ENCODE data around the gene CPLX3.

The CPLX3 gene

DNA sequence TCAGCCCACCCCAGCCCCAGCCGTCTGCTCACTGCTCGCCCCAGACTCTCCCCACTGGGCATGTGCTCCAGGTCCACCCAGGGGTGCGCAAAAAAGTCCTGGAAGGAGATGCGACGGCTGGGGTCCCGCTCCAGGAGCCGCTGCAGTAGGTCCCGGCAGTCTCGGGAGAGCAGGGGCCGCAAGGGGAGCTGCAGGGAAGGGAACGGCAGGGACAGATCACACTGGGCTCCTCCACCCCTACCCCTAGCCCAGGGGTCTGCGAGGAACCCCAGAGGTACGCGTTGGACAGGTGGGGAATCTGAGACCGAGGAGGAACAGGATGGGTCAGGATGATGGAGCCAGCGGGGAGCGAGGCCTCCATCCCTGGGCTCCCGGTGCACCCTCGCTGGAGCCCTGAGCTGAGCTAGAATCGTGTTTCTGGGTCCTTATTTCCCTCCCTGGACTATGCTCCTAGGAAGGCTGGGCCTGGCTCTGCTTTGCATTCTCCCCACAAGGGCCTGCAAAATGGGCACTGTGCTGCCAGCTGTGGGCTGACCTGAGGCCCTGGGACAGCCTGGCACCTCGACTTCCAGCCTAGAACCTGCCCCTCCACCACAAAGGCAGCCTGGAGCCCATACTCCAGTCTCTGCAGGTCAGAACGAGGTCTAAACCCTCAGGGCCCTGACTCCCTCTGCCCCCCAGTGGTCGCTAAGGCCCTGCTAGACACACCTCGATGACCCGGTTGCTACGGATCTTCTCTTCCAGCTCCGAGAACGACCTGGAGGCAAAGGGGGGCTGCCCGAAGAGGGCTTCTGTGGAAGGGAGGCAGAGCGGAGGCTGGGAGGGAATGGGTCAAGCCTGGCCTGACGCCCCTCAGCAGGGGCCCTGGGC lies 13.3 kb downstream of the CPLX3 start:
- no peak for DNase-seq (ENCODE audit: low read depth)
- no peak overlapping the region for H3K4me3 ChIP-seq (ENCODE audit: low read depth, low read length)

DNA sequence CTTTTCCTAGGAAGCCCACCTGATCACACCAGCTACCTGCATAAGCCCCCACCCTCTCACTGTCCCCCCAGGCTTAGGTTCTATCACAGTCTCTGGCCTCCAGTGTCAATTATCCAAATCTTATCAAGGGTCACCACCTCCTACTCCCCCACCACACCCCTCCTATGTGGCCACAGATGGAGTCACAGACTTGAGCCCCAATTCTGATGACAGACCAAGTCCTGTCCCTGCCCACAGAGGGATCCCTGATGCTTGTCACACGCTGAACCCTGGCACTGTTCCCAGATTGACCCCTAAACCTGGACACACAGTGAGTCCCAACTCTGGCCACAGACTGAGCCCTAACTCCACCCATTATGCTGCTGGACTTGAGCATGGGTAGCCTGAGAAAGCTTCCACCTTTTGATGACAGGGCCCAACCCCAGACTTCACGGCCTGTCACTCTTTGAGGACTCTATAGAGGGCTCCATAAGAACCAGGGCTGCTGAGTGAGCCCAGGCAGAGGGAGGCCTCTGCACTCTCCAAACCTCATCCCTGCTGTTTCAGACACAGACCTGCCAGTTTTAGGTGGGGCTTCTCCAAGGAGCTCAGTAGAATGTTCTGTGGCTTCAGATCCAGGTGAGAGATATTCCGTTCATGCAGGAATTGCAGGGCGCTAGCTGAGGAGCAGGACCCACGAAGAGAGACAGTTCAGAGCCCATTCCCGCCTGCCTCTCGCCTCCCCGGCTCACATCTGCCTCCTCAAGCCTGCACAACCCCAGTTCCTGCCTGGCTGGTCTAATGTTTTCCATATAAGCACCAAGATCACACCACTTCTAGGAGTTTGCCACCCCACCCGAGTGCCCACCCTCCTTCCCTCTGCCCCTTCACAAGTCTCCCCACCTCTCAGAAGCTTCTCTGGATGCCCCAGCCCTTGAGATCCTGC lies 14.7 kb downstream of the CPLX3 start:
- H3K4me3 ChIP-seq (ENCODE audit: low read depth, low read length): no peak overlapping the region
- no peak for DNase-seq (ENCODE audit: low read depth)

DNA sequence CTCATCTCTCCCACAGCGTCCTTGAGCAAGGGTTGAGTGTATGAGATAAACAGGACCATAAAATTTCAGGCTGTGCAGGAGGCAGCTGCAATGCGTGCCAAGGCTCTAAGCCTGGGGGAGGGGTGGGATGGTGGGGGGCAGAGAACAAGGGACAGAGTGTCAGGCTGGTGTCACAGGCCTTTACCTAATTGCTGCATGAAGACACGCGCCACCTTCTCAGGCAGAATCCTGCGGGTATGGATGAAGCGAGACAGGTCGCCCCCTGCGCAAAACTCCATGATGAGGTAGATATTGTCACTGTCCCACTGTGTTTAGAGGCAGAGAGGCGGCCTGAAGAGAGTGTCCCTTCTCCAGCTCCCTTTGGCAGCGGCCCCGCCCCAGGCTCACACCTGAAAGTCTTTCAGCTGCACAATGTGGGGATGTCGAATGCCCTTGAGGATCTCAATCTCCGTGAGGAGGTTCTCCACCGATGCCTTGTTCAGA lies 15.5 kb downstream of the CPLX3 start:
- H3K4me3 ChIP-seq (ENCODE audit: low read depth, low read length): peak overlapping the region; percentile 75
- DNase-seq (ENCODE audit: low read depth): no peak

DNA sequence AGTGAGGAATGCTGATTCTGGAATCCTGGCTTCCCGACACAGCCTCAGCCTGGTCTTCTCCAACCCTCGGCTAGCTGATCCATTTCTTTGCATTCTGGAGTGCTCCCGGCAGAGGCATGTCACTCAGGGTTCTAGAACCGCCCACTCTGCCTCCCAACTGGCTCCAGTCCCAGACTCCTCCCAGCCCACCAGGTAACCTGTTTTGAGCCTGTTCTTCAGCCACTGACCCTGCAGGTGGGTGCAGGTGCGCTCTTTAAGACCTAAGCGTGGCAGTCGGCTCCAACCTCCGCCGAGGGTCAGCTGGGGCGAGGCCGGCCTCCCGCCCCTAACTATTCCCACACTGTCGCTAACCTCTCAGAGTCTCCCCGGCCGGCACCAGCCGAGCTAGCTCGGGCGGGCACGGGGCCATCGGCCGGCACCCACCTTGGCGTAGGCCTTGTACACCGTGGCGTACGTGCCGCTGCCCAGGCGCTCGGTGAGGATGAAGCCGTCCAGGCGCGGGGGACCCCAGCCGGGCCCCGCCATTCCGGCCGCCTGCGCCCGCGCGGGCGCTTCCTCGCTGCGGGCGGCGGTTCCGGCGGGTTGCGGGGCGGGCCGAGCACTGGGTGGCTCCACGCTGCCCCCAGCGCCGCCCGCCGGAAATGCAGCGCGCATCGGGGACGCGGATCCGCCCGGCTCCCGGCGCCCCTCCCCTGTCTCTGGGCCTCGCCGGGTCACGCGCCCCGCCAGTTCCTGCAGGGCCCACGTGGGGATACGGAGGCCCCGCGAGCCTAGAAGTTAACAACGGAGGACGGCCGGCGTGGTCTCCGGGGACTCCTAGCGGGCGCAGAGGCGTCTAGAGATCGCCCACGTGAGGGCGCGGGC lies 16.4 kb downstream of the CPLX3 start, which contains the start of gene ULK3:
Gene ULK3 (minus strand): TSS at position 576 of the 864 bp plus-strand sequence. CDS start 51 bp downstream, at position 525.
- H3K4me3 ChIP-seq (ENCODE audit: low read depth, low read length): peak within 1 kb of the TSS; percentile 75
- DNase-seq (ENCODE audit: low read depth): peak; percentile 43

DNA sequence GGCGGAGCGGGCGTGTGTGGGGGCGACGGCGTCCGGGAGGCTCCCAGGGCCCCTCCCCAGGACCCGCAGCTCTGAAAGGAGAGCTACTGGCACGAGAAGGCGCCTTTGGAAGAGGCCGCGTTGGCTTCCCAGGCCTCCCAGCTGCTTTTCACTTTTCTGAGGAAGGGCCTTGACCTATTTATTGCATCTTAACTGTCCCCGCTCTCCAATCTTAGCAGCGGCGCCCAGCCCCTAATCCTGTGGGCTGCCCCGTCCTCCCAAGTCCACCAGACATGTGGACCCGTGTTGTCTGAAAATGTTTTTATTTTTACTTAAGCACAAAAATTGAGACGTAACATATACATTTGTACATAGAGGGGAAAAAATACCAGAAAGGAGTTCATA lies 17.0 kb downstream of the CPLX3 start:
- peak overlapping the region; percentile 75 for H3K4me3 ChIP-seq (ENCODE audit: low read depth, low read length)
- DNase-seq (ENCODE audit: low read depth): no peak

DNA sequence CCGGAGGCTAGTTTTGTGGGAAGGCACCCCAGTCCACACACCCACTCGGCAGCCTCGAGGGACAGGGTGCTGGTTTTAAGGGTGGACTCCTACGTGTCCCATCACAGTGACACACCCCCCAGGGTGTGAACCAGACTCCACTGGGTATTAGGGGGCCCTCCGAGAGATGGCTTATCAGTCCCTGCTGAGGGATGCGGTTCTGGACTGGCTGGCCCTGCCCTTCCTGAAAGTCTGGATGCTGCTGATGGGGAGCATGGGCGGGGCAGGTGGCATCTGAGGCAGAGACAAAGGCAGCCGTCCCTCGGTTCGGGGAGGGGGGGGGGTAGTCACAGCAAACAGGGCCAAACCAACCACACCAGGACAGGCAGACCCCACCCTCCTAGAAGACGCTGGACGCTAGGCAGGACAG lies 17.5 kb downstream of the CPLX3 start:
- DNase-seq (ENCODE audit: low read depth): no peak
- H3K4me3 ChIP-seq (ENCODE audit: low read depth, low read length): peak overlapping the region; percentile 75

DNA sequence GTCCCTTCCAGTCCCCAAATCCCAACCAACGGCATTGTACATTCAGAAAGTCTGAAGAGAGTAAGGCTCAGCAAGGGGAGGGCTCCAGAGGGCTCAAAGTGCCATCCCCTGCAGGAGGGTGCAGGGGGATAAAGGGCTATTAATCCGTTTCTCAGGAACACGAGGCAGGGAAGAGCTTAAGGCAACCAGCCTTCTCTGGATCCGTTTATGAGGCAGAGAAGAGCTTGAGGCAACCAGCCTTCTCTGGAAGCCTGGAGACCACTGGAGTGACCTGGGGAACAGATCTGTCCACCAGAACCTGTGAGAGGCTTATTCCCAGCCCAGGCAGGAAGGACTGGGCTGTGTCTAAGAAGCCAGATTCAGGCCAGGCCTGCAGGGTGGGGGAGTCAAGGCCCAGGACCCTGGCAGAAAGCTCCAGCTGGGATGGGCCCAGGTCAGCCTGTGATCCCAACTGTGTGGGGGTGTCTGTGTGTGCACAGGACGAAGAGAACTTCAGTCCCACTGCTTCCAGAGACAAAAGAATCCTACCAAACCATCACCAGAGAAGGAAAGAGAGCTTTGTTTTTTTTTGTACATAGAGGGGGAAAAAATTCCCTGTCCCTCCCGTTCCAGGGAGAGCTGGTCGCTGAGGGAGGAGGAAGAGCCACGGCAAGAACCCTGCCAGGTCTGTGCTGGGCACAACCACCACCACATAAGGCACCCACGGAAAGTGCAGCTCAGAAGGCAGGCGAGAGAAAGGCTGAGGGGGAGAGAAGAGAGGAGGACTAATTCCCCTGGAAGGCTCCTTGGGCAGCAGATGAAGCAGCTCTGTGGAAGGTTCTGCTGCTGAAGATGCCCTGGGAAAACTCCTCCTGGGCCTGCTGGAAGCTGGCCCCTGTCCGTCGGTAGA lies 18.1 kb downstream of the CPLX3 start:
- DNase-seq (ENCODE audit: low read depth): no peak

DNA sequence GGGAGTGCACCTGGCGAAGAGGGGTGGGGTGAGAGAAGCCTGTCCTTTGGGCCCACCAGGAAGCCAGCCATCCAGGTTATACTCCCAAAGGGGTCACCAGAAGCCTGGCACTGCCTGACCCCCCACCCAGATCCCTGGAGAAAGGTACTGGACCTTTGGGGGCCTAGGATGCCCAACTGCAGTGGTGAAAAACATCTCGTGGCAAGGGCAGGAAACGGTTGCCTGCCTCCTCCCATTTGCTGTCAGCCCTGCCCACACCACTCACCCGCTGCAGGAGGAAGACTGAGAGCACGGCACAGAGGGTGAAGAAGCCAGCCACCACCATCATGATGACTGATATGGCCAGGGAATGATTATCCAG lies 18.8 kb downstream of the CPLX3 start:
- no peak overlapping the region for H3K4me3 ChIP-seq (ENCODE audit: low read depth, low read length)
- DNase-seq (ENCODE audit: low read depth): no peak

More for the DNA sequence above, 18.1 kb downstream of the CPLX3 start:
- H3K4me3 ChIP-seq (ENCODE audit: low read depth, low read length): no peak overlapping the region

DNA sequence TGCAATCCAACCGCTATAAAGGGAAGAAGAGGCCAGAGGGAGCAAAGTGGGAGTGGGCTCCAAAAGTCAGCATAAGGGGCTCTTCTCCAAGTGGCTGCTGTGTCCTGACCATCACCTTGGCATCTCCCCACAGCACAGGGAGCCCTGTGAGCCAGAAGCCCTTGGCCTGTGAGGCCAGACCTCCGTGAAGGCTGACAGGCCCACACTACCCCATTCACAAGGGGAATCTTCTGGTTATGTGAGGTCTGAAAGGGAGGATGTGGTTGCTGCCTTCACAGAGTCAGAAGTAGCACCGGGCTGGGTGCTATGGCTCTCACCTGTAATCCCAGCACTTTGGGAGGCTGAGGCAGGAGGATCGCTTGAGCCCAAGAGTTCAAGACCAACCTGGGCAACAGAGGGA lies 19.2 kb downstream of the CPLX3 start:
- no peak overlapping the region for H3K4me3 ChIP-seq (ENCODE audit: low read depth, low read length)
- DNase-seq (ENCODE audit: low read depth): no peak

DNA sequence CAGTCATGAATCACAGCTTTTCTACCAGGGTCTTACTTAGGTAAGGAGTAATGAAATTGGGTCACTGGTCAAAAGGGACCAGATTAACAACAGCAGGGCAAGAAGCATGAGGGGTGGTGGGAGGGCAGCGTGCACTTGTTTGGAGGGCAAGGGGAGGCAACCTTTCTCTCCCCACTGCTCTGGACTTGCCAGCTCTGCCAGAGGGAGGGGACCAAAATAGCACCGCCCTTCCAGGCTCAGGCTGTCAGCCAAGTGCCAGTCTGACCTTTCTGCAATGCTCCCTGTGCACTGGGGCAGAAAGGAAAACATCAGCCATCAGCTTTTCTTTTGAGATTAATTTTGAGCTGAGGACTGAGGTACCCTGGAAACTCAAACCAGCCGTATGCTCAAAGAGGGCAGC lies 21.0 kb downstream of the CPLX3 start:
- DNase-seq (ENCODE audit: low read depth): no peak
- H3K4me3 ChIP-seq (ENCODE audit: low read depth, low read length): no peak overlapping the region

DNA sequence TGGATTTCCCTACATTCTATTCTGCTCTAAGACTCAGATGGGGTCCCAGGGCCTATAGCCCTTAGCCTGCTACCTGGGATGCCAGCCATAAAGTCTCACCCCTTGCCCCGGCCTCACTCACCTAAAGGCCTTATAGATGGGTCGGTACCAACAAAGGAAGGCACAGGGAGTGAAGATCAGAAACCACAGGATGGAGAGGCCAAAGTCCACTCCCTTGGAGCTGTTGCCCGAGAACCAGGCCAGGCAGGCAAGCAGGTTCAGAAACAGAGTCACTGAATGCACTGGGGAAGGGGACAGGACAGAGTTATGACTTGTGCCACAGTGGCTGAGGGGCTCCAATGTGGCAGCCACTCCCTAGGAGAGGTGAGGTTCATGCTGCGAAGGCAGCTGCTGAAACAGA lies 24.0 kb downstream of the CPLX3 start:
- no peak for DNase-seq (ENCODE audit: low read depth)
- no peak overlapping the region for H3K4me3 ChIP-seq (ENCODE audit: low read depth, low read length)

DNA sequence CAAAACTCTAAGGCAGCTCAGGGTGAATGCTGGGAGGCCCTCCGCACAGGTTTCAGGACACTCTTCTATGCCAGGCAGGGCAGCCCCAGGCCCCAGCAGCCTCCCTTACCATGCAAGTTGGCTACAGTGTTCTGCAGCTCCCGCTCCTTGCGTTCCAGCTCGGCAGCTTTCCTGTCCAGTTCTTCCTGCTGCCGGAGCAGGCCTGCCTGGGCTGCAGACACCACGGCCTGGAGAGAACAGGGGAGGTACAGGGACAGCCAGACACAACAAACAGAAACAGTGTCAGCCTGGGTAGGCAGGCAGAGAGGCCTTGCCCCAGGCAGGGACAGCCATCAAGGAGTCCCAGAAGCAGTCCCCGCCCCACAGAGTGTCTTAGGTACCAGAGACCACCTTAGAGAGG lies 25.5 kb downstream of the CPLX3 start:
- DNase-seq (ENCODE audit: low read depth): no peak
- H3K4me3 ChIP-seq (ENCODE audit: low read depth, low read length): no peak overlapping the region

DNA sequence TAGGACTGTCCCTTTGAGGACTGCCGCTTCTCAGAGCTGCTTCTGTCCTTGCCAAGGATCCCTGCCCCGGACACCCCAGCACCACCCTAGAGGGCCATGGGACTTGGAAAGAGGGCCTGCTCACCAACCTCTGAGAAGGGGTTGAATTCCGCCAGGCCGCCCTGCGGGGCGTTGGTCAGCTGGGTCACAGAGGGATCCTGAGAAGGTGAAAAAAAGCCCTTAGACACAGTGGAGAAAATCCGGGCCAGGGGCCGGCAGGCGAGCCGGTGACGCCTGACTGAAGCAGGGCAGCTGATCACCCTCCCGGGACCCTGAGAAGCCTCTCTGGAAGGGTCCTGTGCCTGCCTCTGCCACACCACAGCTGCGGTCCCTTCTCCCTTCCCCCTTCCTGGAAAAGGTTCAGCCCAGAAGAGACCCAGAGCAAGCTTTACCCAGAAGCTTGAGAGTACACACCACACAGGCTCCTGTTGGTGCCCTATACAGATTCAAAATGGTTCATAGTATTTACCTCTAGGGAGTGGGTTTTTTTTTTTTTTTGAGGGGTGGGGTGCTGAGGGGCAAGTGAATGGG lies 28.1 kb downstream of the CPLX3 start:
- H3K4me3 ChIP-seq (ENCODE audit: low read depth, low read length): no peak overlapping the region
- DNase-seq (ENCODE audit: low read depth): no peak

DNA sequence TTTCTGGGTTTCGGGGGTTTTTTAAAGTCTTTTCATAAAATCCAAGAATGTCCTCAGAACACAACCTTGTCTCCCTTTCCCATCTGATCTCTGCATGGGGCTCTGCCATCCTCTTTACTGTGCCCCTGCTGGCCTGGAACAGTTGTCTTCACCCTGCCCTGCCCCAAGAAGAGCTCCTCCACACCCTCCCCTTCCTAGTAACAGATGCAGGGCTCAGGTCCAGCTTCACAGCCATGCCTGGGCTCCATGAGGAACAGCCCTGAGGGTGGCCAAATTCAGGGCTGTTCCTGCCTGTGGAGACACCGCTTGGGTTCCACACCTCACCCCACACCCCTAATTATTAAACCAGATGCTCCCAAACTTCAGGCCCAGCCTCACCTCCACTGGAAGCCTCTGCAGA lies 29.4 kb downstream of the CPLX3 start:
- no peak for DNase-seq (ENCODE audit: low read depth)
- H3K4me3 ChIP-seq (ENCODE audit: low read depth, low read length): no peak overlapping the region

DNA sequence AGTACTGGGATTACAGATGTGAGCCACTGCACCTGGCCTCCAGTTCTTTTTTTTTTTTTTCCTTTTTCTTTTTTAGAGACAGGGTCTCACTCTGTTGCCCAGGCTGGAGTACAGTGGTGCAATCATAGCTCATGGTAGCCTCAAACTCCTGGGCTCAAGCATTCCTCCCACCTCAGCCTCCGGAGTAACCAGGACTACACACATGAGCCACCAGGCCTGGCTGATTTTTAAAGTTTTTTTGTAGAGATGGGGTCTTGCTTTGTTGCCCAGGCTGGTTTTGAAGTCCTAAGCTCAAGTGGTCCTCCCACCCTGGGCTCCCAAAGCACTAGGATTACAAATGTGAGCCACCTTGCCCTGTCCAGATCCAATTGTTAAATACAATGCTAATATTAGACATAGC lies 30.1 kb downstream of the CPLX3 start:
- DNase-seq (ENCODE audit: low read depth): no peak
- H3K4me3 ChIP-seq (ENCODE audit: low read depth, low read length): no peak overlapping the region

DNA sequence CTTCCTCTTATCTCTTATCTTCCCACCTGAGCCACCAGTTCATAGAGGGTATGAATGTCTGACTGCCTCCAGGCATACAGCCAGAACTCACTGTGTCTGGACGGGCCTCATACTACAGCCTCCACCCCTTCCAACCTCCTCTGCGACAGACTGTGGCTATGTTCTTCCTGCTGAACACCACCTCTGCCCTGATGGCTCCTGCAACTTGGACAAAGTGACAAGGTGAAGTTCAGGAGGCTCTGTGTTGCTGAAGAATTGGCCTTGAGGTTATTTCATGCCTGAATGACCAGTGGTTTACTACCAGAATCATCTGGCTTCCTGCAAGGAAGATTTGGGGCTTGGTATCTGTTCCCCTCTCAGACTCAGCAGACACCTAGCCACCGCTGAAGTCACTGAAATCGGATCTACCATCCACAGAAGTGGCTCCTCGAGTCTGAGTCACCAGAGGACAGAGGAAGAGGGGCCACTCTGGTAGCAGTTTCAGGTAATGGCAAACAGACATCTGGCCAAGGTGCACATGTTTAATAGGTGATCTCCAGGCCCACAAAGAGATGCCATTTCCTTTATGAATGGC lies 30.7 kb downstream of the CPLX3 start:
- no peak overlapping the region for H3K4me3 ChIP-seq (ENCODE audit: low read depth, low read length)
- no peak for DNase-seq (ENCODE audit: low read depth)

DNA sequence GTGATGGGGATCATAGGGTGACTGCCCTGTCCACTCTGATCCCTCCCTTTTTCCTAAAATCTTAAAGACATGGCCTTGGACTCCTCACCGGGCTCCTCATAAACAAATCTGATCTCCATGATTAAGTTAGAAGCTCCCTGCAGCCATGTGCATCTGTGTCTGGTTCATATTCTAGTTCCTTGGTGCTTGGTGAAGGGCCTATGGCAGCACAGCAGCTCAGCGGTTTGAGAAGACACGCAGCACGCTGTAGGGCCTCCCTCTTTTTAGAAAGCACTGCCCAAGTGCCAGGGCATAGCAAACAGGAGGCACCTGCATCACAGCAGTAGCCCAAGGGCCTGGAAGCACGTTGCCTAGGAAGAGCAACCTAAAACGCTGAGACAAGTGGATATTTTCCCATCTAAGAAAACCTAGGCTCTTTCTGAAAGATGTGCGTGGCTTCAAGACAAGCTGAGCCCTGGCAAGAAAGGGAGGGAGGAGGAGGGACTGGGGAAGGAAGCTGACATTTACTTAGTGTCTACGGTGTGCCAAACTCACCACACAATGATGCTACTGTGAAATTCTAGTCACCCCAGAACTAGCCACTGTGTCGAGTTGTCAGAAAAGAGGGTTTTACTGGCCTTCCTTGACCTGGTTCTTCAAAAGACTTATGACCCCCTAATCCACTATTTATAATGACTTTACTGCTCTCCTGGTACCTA lies 31.4 kb downstream of the CPLX3 start:
- no peak overlapping the region for H3K4me3 ChIP-seq (ENCODE audit: low read depth, low read length)
- no peak for DNase-seq (ENCODE audit: low read depth)

All from skeletal muscle cell (primary cell).